PC-9 (cell line): ENCODE measurements around the gene CAMSAP3. TPM values are rescaled to one million over a fixed set of nuclear protein-coding genes. Genes with fewer than 3 reads are reported as not detected.

Experiments used
- BruUV-seq: library from RNA; stranded (reverse); fragments of 400-500 nt; replicated peaks from 2 replicates; lab custom pipeline; 2021; lab: Mats Ljungman, UMichigan
- CTCF ChIA-PET: fragments of 300-600 bp; sonication (Branson Sonifier 250); formaldehyde crosslinking; loops from one replicate; lab custom pipeline; 2022; ENCODE audit warnings: antibody characterized with exemption; lab: Charles Lee
- POLR2A ChIA-PET: fragments of 300-600 bp; sonication (Branson Sonifier 250); formaldehyde crosslinking; loops from one replicate; lab custom pipeline; 2022; ENCODE audit warnings: antibody characterized with exemption; ENCODE audit not compliant: unreplicated experiment; lab: Charles Lee
- DNase-seq, 2 experiments: peaks; one replicate each; pipeline versions ENCODE4 v3.0.0 to v3.0.0-alpha.2; 2015 to 2022; ENCODE audit warnings: mixed read lengths in 1 of 2
- H2AFZ ChIP-seq: fragments of 200-600 bp; sonication (generic); 2 replicates; pipeline ENCODE4 v1.8.1; 2017; ENCODE audit warnings: antibody characterized with exemption
- H3F3A ChIP-seq: fragments of 200-600 bp; sonication (generic); 2 replicates; pipeline ENCODE4 v1.8.1; 2017; ENCODE audit warnings: antibody characterized with exemption, mild to moderate bottlenecking, low read depth; ENCODE audit not compliant: insufficient read depth
- H3K27ac ChIP-seq: fragments of 200-600 bp; sonication (generic); 2 replicates; pipeline ENCODE4 v1.6.1; 2016; ENCODE audit warnings: mixed run types
- H3K27me3 ChIP-seq: fragments of 200-600 bp; sonication (generic); 2 replicates; pipeline ENCODE4 v1.6.1; 2016; ENCODE audit warnings: low read depth, mixed run types; ENCODE audit not compliant: insufficient read depth
- H3K36me3 ChIP-seq: fragments of 200-600 bp; sonication (generic); 2 replicates; pipeline ENCODE4 v1.6.1; 2016; ENCODE audit warnings: low read depth, mixed run types
- H3K4me1 ChIP-seq: fragments of 200-600 bp; sonication (generic); replicated peaks from 2 replicates; pipeline ENCODE4 v1.6.1; 2016; ENCODE audit warnings: mixed run types; ENCODE audit not compliant: insufficient read depth
- H3K4me2 ChIP-seq: fragments of 200-600 bp; sonication (generic); 2 replicates; pipeline ENCODE4 v1.6.1; 2017; ENCODE audit warnings: mixed run types
- H3K4me3 ChIP-seq: fragments of 200-600 bp; sonication (generic); 2 replicates; pipeline ENCODE4 v1.6.1; 2016; ENCODE audit warnings: mixed run types
- H3K79me2 ChIP-seq: fragments of 200-600 bp; sonication (generic); 2 replicates; pipeline ENCODE4 v1.6.1; 2017; ENCODE audit warnings: low read depth, mixed run types
- H3K9me2 ChIP-seq: fragments of 200-600 bp; sonication (generic); 2 replicates; pipeline ENCODE4 v1.8.1; 2017; ENCODE audit warnings: mild to moderate bottlenecking; ENCODE audit not compliant: insufficient read depth
- H3K9me3 ChIP-seq: fragments of 200-600 bp; sonication (generic); 2 replicates; pipeline ENCODE4 v1.8.1; 2016; ENCODE audit warnings: low read depth; ENCODE audit not compliant: insufficient read depth
- H4K20me1 ChIP-seq: fragments of 200-600 bp; sonication (generic); 2 replicates; pipeline ENCODE4 v1.8.1; 2017; ENCODE audit not compliant: insufficient read depth
- EZH2 ChIP-seq: fragments of 200-600 bp; sonication (generic); IDR thresholded peaks from 2 replicates; pipeline ENCODE4 v1.8.0; 2017; ENCODE audit warnings: antibody characterized with exemption, low read depth
- intact Hi-C: fragments of 100-400 bp; cut with micrococcal nuclease; formaldehyde crosslinking; loops from one replicate; pipeline ENCODE4 v1.10.0; 2022; ENCODE audit not compliant: unreplicated experiment
- total RNA-seq: library from RNA; stranded (reverse); gene quantifications from 2 replicates; pipeline ENCODE4 v1.2.3, GENCODE V29; 2021
- TF ChIP-seq, protein P1 (sequence below): fragments of 200-600 bp; sonication (generic); conservative IDR thresholded peaks from 2 replicates; pipeline ENCODE4 v1.6.1; 2017; ENCODE audit warnings: mixed run types, antibody characterized with exemption, mild to moderate bottlenecking, moderate library complexity

Gene CAMSAP3
- total RNA-seq, 1 experiment from 2014 or later = 25.9 TPM

DNA sequence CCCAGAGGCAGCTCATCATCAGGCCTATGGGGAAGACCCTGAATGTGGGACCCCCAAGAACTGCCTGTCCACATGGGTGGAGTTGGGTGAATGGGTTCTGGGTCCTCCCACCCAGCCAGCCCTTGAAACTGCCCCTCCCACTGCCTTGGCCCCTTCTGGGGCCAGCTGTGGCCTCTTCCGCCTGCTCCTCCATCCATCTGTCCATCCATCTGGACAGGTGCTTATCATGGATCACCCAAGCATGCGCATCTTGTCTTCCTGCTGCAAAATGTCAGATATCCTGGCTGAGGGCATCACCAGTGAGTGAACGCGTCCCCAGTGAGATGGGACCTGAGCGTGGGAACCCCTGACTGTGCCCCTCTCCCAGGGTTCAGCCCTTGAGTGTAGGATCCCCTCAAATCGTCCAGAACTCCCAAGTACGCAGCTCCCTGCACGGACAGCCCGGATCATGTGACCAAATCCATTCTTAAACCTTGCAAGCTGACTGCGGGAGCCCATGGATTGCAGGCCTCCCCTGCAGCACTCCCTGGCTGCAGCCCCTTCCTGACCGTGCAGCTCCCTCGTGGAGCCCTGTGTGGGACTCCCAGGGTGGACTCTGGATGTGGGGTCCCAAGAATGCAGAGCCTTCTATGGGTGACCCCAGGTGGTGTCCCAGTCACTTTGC is 43.3 kb downstream of the CAMSAP3 start:
- no peaks in the 10 kb centered on the region; the same call in 1 of the 2 replicates for H3K9me3 ChIP-seq
- peaks cover 30% of the 10 kb centered on the region for H3K79me2 ChIP-seq
- no TSS peak for BruUV-seq
- no peak overlapping the region for H3K4me3 ChIP-seq
- H3K4me2 ChIP-seq = no peak overlapping the region
- peaks cover 46% of the 10 kb centered on the region for H3F3A ChIP-seq
- TF ChIP-seq EZH2 = no peak
- TF ChIP-seq, protein P1, sequence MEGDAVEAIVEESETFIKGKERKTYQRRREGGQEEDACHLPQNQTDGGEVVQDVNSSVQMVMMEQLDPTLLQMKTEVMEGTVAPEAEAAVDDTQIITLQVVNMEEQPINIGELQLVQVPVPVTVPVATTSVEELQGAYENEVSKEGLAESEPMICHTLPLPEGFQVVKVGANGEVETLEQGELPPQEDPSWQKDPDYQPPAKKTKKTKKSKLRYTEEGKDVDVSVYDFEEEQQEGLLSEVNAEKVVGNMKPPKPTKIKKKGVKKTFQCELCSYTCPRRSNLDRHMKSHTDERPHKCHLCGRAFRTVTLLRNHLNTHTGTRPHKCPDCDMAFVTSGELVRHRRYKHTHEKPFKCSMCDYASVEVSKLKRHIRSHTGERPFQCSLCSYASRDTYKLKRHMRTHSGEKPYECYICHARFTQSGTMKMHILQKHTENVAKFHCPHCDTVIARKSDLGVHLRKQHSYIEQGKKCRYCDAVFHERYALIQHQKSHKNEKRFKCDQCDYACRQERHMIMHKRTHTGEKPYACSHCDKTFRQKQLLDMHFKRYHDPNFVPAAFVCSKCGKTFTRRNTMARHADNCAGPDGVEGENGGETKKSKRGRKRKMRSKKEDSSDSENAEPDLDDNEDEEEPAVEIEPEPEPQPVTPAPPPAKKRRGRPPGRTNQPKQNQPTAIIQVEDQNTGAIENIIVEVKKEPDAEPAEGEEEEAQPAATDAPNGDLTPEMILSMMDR = no peak
- H3K36me3 ChIP-seq = no peaks in the 10 kb centered on the region
- no peak overlapping the region for H2AFZ ChIP-seq
- peaks cover 13% of the 10 kb centered on the region for H4K20me1 ChIP-seq
- H3K9me2 ChIP-seq = no peaks in the 10 kb centered on the region
- ChIA-PET POLR2A (no interaction called here), CTCF (no interaction called here)
- H3K4me1 ChIP-seq = peaks cover 11% of the 10 kb centered on the region; the same call in 1 of the 2 replicates
- DNase-seq = no peak
- intact Hi-C loops = no loop called here
- no peak overlapping the region for H3K27ac ChIP-seq
- no peaks in the 10 kb centered on the region for H3K27me3 ChIP-seq

GRCh38 chr19:7639863-7640348 is 44.2 kb downstream of the CAMSAP3 start:
- peaks cover 49% of the 10 kb centered on the region for H3F3A ChIP-seq
- no peak overlapping the region for H3K4me3 ChIP-seq
- H3K4me1 ChIP-seq = peaks cover 11% of the 10 kb centered on the region; the same call in 1 of the 2 replicates
- BruUV-seq = no TSS peak
- H3K79me2 ChIP-seq = peaks cover 30% of the 10 kb centered on the region
- no peaks in the 10 kb centered on the region for H3K36me3 ChIP-seq
- H3K27me3 ChIP-seq = no peaks in the 10 kb centered on the region
- H3K9me3 ChIP-seq = no peaks in the 10 kb centered on the region; the same call in 1 of the 2 replicates
- TF ChIP-seq EZH2 = no peak
- TF ChIP-seq, protein P1 = no peak
- ChIA-PET POLR2A (no interaction called here), CTCF (no interaction called here)
- no peak for DNase-seq
- H4K20me1 ChIP-seq = peaks cover 13% of the 10 kb centered on the region
- H3K9me2 ChIP-seq = no peaks in the 10 kb centered on the region
- intact Hi-C loops = no loop called here
- no peak overlapping the region for H2AFZ ChIP-seq
- no peak overlapping the region for H3K27ac ChIP-seq
- H3K4me2 ChIP-seq = no peak overlapping the region

GRCh38 chr19:7640803-7641202 is 45.1 kb downstream of the CAMSAP3 start:
- TF ChIP-seq, protein P1 = no peak
- no peak for TF ChIP-seq EZH2
- peaks cover 11% of the 10 kb centered on the region; the same call in 1 of the 2 replicates for H3K4me1 ChIP-seq
- BruUV-seq = no TSS peak
- no peak for DNase-seq
- H3K4me3 ChIP-seq = no peak overlapping the region
- CTCF ChIA-PET = no interaction called here
- H2AFZ ChIP-seq = no peak overlapping the region
- H4K20me1 ChIP-seq = peaks cover 13% of the 10 kb centered on the region
- intact Hi-C loops = no loop called here
- H3K9me2 ChIP-seq = no peaks in the 10 kb centered on the region
- no peaks in the 10 kb centered on the region for H3K36me3 ChIP-seq
- H3F3A ChIP-seq = peaks cover 42% of the 10 kb centered on the region
- no peaks in the 10 kb centered on the region; the same call in 1 of the 2 replicates for H3K9me3 ChIP-seq
- H3K4me2 ChIP-seq = no peak overlapping the region
- H3K27ac ChIP-seq = no peak overlapping the region
- no peaks in the 10 kb centered on the region for H3K27me3 ChIP-seq
- POLR2A ChIA-PET = no interaction called here
- H3K79me2 ChIP-seq = peaks cover 30% of the 10 kb centered on the region
